ENCODE results near the gene ICAM1.
A peak's percentile ranks its signal among the peaks of the same experiment; 100 is the strongest.

The ICAM1 gene

DNA sequence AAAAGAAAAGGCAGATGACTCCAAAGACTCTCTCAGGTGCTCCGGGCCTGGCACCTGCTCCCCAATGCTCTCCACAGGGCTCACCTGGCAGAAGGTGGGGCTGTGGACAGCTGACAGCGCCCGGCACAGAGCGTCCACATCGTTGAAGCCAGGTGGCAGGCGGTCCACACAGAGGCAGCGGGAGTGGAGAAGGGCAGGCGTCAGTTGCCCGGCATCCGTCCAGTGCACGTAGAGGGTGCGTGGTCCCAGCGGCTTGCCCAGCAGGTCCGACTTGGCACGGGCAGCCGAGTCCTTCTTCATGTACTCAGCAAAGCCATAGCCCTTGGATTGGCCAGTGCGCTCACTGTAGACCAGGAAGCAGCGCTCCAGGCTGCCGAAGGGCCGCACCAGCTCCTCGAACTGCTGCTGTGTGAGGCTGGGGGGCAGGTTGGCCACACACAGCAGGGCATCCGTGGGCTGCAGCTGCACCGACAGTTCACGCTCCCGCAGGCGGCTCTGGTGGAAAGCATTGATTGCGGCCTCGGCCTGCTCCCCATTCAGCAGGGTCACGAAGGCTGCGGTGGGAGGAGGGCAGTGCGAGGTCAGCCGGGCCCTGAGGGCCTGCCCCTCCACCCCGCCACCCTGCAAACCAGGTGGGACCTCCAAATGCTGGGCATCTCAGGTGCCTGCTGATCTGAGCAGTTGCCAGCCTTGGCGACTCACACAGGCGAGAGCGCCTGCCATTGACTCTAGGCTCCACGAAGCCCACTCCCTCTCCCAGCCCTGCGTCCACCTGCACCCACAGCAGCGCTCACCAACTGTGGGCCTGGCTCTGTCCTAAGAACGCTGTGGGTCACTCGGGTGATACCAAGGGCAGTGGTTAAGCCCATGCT, 57.9 kb downstream of the ICAM1 start:
- no peak for FAIRE-seq

DNA sequence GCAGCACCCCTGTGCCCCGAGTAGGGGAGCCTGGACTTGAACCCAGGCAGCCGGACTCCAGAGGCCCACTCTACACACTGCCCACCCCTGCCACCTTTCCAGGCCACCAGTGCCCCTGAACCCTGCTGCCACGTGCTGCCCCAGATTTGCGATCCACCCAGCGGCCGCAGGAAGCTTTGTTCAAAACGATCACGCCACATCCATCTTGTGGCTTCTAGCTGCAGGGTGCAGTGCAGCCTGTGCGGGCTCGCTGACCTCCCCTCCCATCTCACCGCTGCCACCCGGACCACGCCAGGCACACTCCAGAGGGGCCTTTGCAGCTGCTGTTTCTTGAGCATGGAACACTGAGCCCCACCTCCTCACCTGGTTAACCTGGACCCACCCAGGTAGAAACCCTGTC, 58.6 kb downstream of the ICAM1 start:
- no peak for FAIRE-seq

- no peak for FAIRE-seq
These were observed 61.4 kb downstream of the ICAM1 start for GRCh38 chr19:10332158-10332964.

- peak; percentile 12 for FAIRE-seq
These were observed 62.2 kb downstream of the ICAM1 start, which contains the start of gene RAVER1 for GRCh38 chr19:10332965-10333757. Gene RAVER1, minus strand, starts transcription at chr19:10333529. Its CDS starts 22 bp downstream, at chr19:10333507.

DNA sequence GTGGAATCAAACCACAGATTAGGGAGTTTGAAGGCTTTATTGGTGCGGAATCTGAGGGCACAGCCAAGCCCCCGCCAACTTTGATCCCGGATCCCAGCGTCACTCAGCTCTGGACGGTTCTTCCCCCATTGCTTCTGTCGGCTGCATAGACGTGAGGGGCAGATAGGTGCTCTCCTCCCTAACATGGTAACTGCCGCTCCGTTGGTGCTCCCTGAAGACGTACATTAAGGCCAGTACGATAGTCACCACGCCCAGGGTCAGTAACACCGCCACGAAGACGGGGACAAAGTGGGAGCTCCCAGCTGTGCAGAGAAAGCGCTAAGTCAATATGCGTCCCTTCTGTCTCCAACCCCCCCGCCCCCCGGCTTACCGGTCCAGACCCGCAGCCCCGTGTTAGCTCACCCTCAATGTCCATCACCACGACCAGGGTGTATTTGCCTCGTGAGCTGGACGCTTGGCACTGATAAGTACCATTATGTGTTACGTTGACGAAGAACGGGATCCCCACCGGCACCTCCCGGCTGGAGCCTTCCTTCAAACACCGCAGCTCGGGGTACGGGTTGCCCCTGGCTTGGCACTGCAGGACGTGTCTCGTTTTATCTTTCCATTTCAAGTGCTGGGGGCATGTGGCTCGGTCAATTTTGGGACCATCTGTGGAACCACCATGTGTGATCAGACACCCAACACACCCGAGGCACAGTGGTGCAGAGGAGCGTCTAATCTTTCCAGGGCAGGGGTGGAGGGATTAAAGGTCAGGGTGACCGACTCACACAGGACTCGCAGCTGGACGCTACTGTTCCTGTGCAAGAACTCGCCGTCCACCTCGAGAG, 63.1 kb downstream of the ICAM1 start:
- no peak for FAIRE-seq

DNA sequence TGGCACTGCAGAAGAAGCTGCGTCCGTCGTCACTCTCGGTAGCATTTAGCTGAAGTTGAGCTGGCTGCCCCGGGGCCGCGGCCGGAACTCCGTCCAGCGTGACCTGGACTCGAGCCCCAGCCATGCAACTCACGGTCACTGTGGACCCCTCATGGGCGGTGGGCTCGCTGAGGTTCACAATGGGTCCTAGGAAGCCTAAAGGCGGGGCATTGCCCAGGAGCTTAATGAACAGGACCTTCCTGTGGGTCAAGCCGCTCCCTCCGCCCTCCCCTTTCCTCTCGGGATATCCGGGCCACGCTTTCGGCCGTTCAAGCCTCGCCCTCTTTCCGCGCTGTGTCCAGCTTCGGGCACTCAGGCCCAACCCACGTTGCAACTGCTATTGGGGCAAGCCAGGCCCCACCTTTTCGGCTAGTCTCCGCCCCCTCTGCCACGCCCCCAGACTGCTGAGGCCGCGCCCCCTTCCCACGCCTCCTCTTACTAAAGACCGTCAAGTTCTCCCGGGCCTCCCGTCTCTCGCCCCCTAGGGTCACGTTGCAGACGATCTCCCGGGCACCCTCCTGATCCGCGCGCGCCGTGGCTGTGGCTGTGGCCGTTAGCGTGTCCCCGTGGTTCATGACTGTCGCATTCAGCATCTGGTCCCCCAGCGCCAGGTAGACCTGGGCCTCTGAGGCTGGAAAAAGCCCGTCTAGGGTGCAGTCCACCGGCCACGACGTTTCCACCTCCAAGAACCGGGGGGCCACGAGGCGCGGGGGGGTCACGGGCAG, 63.9 kb downstream of the ICAM1 start:
- FAIRE-seq: peak; percentile 60

DNA sequence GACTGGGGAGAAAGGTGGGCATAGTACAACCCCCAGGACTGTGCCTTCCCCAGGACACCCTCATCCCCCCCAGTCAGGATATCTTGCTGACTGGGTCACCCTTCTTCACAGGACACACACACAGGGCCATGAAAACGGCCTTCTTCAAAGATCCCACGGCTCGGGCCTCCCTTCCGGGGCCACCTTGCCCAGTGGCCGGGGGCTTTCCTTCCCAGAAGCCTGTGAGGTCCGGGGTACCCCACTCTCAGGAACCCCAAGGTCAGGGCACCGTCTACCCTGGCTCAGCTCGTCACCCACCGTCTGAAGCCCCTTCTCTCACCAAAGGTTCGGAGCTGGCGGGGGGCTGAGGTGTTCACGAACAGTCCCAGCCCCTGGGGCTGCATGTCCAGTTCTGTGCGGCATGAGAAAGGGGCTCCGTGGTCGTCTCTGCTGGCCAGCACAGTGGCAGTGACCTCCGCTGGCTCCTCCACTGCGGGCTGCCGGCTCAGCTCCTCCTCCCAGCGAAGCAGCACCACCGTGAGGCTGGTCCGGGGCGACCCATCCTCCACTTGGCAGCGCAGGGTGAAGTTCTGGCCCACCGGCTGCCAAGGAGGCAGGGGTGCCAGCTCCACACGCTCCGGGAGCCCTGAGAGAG, 64.5 kb downstream of the ICAM1 start:
- FAIRE-seq: no peak

All from endometrium (tissue), 2 donors.